ENCODE results near the gene SCUBE1.

Gene SCUBE1

GRCh38 chr22:43177479-43177878, 165.7 kb downstream of the SCUBE1 start:
- TF ChIP-seq CTCF (IDR thresholded peaks at IDR 0.05; ENCODE audit: low read depth, low read length, missing control alignments), result no peak
- no peak for DNase-seq (ENCODE audit: low read depth)
- no peak overlapping the region for H3K4me3 ChIP-seq (ENCODE audit: low read depth, low read length)
- in situ Hi-C loops (cut with HindIII; ENCODE audit: low sequenced_read_pairs), result no loop called here

DNA sequence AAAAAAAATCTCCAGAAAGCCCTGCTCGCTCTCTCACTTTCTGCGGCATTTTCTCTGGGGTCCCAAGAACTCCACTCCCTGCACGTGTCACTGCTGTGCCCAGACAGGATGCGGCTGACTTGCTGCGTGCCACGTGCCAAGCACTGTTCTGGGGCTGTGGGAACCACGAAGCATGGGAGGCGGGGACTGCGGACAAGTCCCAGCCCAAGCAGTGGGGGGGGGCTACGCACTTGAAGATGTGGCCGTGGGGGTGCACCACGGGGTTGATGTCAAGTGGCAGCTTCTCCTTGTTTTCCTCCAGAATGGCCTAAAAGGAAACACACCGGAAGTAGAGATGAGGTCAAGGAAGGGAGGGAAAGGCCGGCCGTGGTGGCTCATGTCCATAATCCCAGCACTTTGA, 167.1 kb downstream of the SCUBE1 start:
- in situ Hi-C loops (cut with HindIII; ENCODE audit: low sequenced_read_pairs), result no loop called here
- no peak for DNase-seq (ENCODE audit: low read depth)
- no peak for TF ChIP-seq CTCF (IDR thresholded peaks at IDR 0.05; ENCODE audit: low read depth, low read length, missing control alignments)
- H3K4me3 ChIP-seq (ENCODE audit: low read depth, low read length), result no peak overlapping the region

- in situ Hi-C loops (cut with HindIII; ENCODE audit: low sequenced_read_pairs), result no loop called here
- no peak overlapping the region for H3K4me3 ChIP-seq (ENCODE audit: low read depth, low read length)
- no peak for DNase-seq (ENCODE audit: low read depth)
- TF ChIP-seq CTCF (IDR thresholded peaks at IDR 0.05; ENCODE audit: low read depth, low read length, missing control alignments), result no peak
These were observed 168.1 kb downstream of the SCUBE1 start for GRCh38 chr22:43174941-43175531.

- H3K4me3 ChIP-seq (ENCODE audit: low read depth, low read length), result no peak overlapping the region
- DNase-seq (ENCODE audit: low read depth), result no peak
- in situ Hi-C loops (cut with HindIII; ENCODE audit: low sequenced_read_pairs), result no loop called here
- no peak for TF ChIP-seq CTCF (IDR thresholded peaks at IDR 0.05; ENCODE audit: low read depth, low read length, missing control alignments)
These were observed 169.0 kb downstream of the SCUBE1 start for GRCh38 chr22:43173976-43174720.

DNA sequence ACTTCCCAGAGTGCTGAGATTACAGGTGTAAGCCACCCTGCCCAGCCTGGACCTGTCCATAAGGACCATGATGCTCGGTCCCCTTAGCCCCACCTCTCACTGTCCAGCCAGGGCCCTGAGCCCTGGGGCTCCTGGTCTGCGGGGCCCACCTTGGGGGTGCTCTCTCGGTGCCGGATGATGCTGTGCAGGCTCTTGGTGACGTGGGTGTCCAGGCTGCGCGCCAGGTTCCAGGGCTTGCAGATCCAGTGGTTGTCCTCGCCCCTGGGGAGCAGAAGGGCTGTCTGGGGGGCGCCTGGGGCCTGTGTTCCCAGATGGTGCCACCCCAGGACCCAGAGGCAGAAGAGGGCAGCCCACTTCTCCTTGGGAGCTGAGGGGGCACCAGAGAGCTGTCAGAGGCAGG, 169.6 kb downstream of the SCUBE1 start:
- no peak for TF ChIP-seq CTCF (IDR thresholded peaks at IDR 0.05; ENCODE audit: low read depth, low read length, missing control alignments)
- H3K4me3 ChIP-seq (ENCODE audit: low read depth, low read length), result no peak overlapping the region
- in situ Hi-C loops (cut with HindIII; ENCODE audit: low sequenced_read_pairs), result no loop called here
- DNase-seq (ENCODE audit: low read depth), result no peak

DNA sequence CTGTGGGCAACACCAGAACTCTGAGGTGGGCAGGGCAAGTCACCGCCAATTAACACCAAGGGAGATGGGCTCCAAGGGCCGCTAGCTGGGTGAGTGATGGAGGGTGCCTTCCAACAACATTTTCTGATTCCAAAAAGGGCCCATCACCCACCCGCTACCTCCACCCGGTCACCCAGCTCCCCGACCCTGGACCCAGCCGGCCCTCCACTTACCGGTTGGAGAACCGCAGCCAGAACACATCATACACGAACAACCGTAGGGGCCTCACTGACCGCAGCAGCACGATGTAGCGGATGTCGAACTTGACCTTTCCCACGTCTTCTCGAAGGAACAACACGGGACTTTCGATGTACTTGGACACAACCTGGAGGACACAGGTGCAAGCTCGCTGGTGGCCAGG, 171.0 kb downstream of the SCUBE1 start:
- no peak for DNase-seq (ENCODE audit: low read depth)
- no peak overlapping the region for H3K4me3 ChIP-seq (ENCODE audit: low read depth, low read length)
- TF ChIP-seq CTCF (IDR thresholded peaks at IDR 0.05; ENCODE audit: low read depth, low read length, missing control alignments), result no peak
- in situ Hi-C loops (cut with HindIII; ENCODE audit: low sequenced_read_pairs), result no loop called here

All from astrocyte of the cerebellum (primary cell).